DOHH2 (cell line): Measurements from ENCODE around the gene SLC7A14.

ENCODE experiments used
- H3F3A ChIP-seq: fragments of 200-600 bp; sonication (generic), shearing (Covaris generic); 2 replicates; pipeline ENCODE4 v1.6.0; 2016; ENCODE audit warnings: antibody characterized with exemption, mild to moderate bottlenecking; ENCODE audit not compliant: control insufficient read depth, insufficient read depth
- H3K27ac ChIP-seq: fragments of 200-600 bp; sonication (generic); 2 replicates; pipeline ENCODE4 v1.5.1; 2014; ENCODE audit warnings: low read depth, mild to moderate bottlenecking, low read length, moderate library complexity
- H3K27me3 ChIP-seq: fragments of 200-600 bp; sonication (generic); 2 replicates; pipeline ENCODE4 v1.6.1; 2014; ENCODE audit warnings: mild to moderate bottlenecking, low read length, mixed read lengths; ENCODE audit not compliant: control insufficient read depth
- H3K36me3 ChIP-seq: fragments of 200-600 bp; sonication (generic); 2 replicates; pipeline ENCODE4 v1.6.1; 2014; ENCODE audit warnings: mild to moderate bottlenecking, low read length, moderate library complexity, mixed read lengths; ENCODE audit not compliant: control insufficient read depth
- H3K4me1 ChIP-seq: fragments of 200-600 bp; sonication (generic); 2 replicates; pipeline ENCODE4 v1.6.1; 2014; ENCODE audit warnings: mild to moderate bottlenecking, low read length, mixed read lengths; ENCODE audit not compliant: control insufficient read depth
- H3K4me2 ChIP-seq: fragments of 200-600 bp; sonication (generic); 2 replicates; pipeline ENCODE4 v1.6.0; 2014; ENCODE audit warnings: mild to moderate bottlenecking, low read length, moderate library complexity
- H3K4me3 ChIP-seq: fragments of 200-600 bp; sonication (generic); 2 replicates; pipeline ENCODE4 v1.5.1; 2014; ENCODE audit warnings: mild to moderate bottlenecking, low read length, mixed read lengths
- H3K79me2 ChIP-seq: fragments of 200-600 bp; sonication (generic); 2 replicates; pipeline ENCODE4 v1.6.1; 2014; ENCODE audit warnings: mild to moderate bottlenecking, low read length, mixed read lengths; ENCODE audit not compliant: control insufficient read depth
- H3K9me2 ChIP-seq: fragments of 200-600 bp; sonication (generic); replicated peaks from 2 replicates; pipeline ENCODE4 v1.6.1; 2014; ENCODE audit warnings: mild to moderate bottlenecking, low read length, mixed read lengths; ENCODE audit not compliant: control insufficient read depth
- H3K9me3 ChIP-seq: fragments of 200-600 bp; sonication (generic); 2 replicates; pipeline ENCODE4 v1.6.1; 2014; ENCODE audit warnings: antibody characterized with exemption, low read length, mixed read lengths; ENCODE audit not compliant: control insufficient read depth, insufficient read depth
- H4K20me1 ChIP-seq: fragments of 200-600 bp; sonication (generic); 2 replicates; pipeline ENCODE4 v1.6.0; 2014; ENCODE audit warnings: low read depth, mild to moderate bottlenecking, antibody characterized with exemption, low read length, moderate library complexity; ENCODE audit not compliant: control insufficient read depth, insufficient read depth
- CTCF ChIP-seq: fragments of 200-600 bp; sonication (generic); IDR thresholded peaks from one replicate; pipeline ENCODE4 v1.5.1; 2014; ENCODE audit warnings: antibody characterized with exemption, mild to moderate bottlenecking, low read depth, low read length; ENCODE audit not compliant: poor library complexity, severe bottlenecking
- EZH2phosphoT487 ChIP-seq: fragments of 200-600 bp; sonication (generic); IDR thresholded peaks from 2 replicates; pipeline ENCODE4 v1.6.1; 2017; ENCODE audit warnings: borderline replicate concordance, mild to moderate bottlenecking, antibody characterized with exemption, low read length, moderate library complexity, mixed read lengths

The SLC7A14 gene

DNA sequence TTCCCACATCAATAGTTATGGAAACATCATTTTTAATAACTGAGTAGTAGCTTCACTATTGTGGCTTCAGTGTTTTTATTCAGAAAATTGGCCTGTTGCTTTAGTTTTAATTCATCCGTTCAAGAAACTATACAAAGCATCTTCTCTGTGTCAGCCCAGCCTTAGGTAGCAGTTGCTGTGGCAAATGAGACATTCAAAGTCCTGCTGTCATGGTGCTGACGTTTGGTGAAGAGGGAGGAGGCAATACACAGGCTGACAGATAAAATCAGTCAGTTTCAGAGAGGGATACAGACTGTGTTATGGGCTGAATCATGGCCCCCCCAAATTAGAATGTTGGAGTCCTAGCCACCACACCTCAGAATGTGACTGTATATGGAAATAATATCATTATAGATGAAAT lies 56.5 kb downstream of the SLC7A14 start:
- H3K4me1 ChIP-seq, result no peaks in the 10 kb centered on the region
- no peak for TF ChIP-seq EZH2phosphoT487
- TF ChIP-seq CTCF, result no peak
- H4K20me1 ChIP-seq, result no peaks in the 10 kb centered on the region
- no peaks in the 10 kb centered on the region for H3K9me3 ChIP-seq
- no peaks in the 10 kb centered on the region for H3K9me2 ChIP-seq
- H3F3A ChIP-seq, result no peaks in the 10 kb centered on the region
- H3K27me3 ChIP-seq, result no peaks in the 10 kb centered on the region
- H3K4me3 ChIP-seq, result no peak overlapping the region
- no peak overlapping the region for H3K27ac ChIP-seq
- H3K4me2 ChIP-seq, result no peak overlapping the region
- H3K79me2 ChIP-seq, result no peaks in the 10 kb centered on the region
- H3K36me3 ChIP-seq, result no peaks in the 10 kb centered on the region

- Histone ChIP-seq H3K36me3 (no peaks in the 10 kb centered on the region), H3F3A (no peaks in the 10 kb centered on the region), H3K9me3 (no peaks in the 10 kb centered on the region), H3K9me2 (no peaks in the 10 kb centered on the region), H3K27me3 (no peaks in the 10 kb centered on the region), H3K4me3 (no peak overlapping the region), H3K79me2 (no peaks in the 10 kb centered on the region), H3K4me1 (no peaks in the 10 kb centered on the region), H4K20me1 (no peaks in the 10 kb centered on the region), H3K4me2 (no peak overlapping the region), H3K27ac (no peak overlapping the region)
- no peak for TF ChIP-seq EZH2phosphoT487
Observed at GRCh38 chr3:170528726-170529125, 57.1 kb downstream of the SLC7A14 start.

- no peak for TF ChIP-seq CTCF
- TF ChIP-seq EZH2phosphoT487, result no peak
Observed at GRCh38 chr3:170524073-170524472, 61.8 kb downstream of the SLC7A14 start.

DNA sequence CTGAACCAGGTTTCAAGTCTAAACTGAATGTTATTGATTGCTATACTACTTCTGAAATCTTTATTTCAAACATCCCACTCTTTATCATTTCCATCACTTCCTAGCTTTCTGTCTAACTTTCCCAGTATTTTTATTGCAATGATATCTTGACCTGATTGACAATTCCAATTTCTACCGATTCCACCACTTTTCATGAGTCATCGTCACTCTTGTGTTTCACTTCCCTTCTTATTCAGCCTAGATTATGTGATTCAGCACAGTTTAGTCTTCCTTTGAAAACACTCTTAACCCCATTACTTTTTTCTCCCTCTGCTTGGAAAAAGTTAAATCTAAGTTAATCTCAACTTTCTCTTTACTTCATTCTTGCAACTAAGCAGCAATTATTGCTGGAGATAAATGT lies 62.6 kb downstream of the SLC7A14 start:
- no peak overlapping the region for H3K27ac ChIP-seq
- no peaks in the 10 kb centered on the region for H3K79me2 ChIP-seq
- no peaks in the 10 kb centered on the region for H3K36me3 ChIP-seq
- H3K4me3 ChIP-seq, result no peak overlapping the region
- H3K4me1 ChIP-seq, result no peaks in the 10 kb centered on the region
- TF ChIP-seq CTCF (no peak), EZH2phosphoT487 (no peak)
- H3K4me2 ChIP-seq, result no peak overlapping the region
- no peaks in the 10 kb centered on the region for H3K9me2 ChIP-seq
- H3K27me3 ChIP-seq, result no peaks in the 10 kb centered on the region
- no peaks in the 10 kb centered on the region for H3K9me3 ChIP-seq
- no peaks in the 10 kb centered on the region for H4K20me1 ChIP-seq
- no peaks in the 10 kb centered on the region for H3F3A ChIP-seq

More at GRCh38 chr3:170524073-170524472, 61.8 kb downstream of the SLC7A14 start:
- no peaks in the 10 kb centered on the region for H3K4me1 ChIP-seq
- no peaks in the 10 kb centered on the region for H3K9me3 ChIP-seq
- H3K4me2 ChIP-seq, result no peak overlapping the region
- no peak overlapping the region for H3K27ac ChIP-seq
- H3K4me3 ChIP-seq, result no peak overlapping the region
- H3F3A ChIP-seq, result no peaks in the 10 kb centered on the region
- H3K36me3 ChIP-seq, result no peaks in the 10 kb centered on the region
- no peaks in the 10 kb centered on the region for H3K27me3 ChIP-seq
- H3K79me2 ChIP-seq, result no peaks in the 10 kb centered on the region
- no peaks in the 10 kb centered on the region for H3K9me2 ChIP-seq
- H4K20me1 ChIP-seq, result no peaks in the 10 kb centered on the region
